Astrocyte (in vitro differentiated cells and primary cell): Measurements from ENCODE around the gene APOC4. TPM values are rescaled to one million over a fixed set of nuclear protein-coding genes. Genes with fewer than 3 reads are reported as not detected.

Source experiments
- DNase-seq: peaks from one replicate; pipeline ENCODE4 v3.0.0-alpha.2; 2010; ENCODE audit warnings: low read depth
- FAIRE-seq: peaks from 2 replicates; lab custom pipeline; 2011; peaks lifted over from hg19 to GRCh38; lab: Jason Lieb, UNC
- H2AFZ ChIP-seq: 2 replicates; pipeline ENCODE4 v1.6.0; 2012; ENCODE audit warnings: low read depth, low read length, inconsistent platforms
- H3K27ac ChIP-seq: 2 replicates; pipeline ENCODE4 v1.5.1; 2011; ENCODE audit warnings: low read depth, low read length, inconsistent platforms
- H3K27me3 ChIP-seq: 2 replicates; pipeline ENCODE4 v1.6.0; 2011; ENCODE audit warnings: low read length, inconsistent platforms; ENCODE audit not compliant: insufficient read depth
- H3K36me3 ChIP-seq: 2 replicates; pipeline ENCODE4 v1.5.1; 2011; ENCODE audit warnings: low read length, inconsistent platforms; ENCODE audit not compliant: insufficient read depth
- H3K4me1 ChIP-seq: 2 replicates; pipeline ENCODE4 v1.5.1; 2011; ENCODE audit warnings: low read length, inconsistent platforms; ENCODE audit not compliant: insufficient read depth
- H3K4me2 ChIP-seq: 2 replicates; pipeline ENCODE4 v1.6.0; 2012; ENCODE audit warnings: low read length, inconsistent platforms
- H3K4me3 ChIP-seq: 2 replicates; pipeline ENCODE4 v1.5.1; 2011; ENCODE audit warnings: low read depth, mild to moderate bottlenecking, low read length, inconsistent platforms; ENCODE audit not compliant: insufficient read depth
- H3K79me2 ChIP-seq: 2 replicates; pipeline ENCODE4 v1.6.0; 2012; ENCODE audit warnings: mild to moderate bottlenecking, low read length, inconsistent platforms; ENCODE audit not compliant: insufficient read depth
- H3K9ac ChIP-seq: 2 replicates; pipeline ENCODE4 v1.6.0; 2012; ENCODE audit warnings: mild to moderate bottlenecking, low read length, inconsistent platforms
- H3K9me3 ChIP-seq: 2 replicates; pipeline ENCODE4 v1.5.1; 2012; ENCODE audit warnings: low read depth, mild to moderate bottlenecking, low read length, inconsistent platforms; ENCODE audit not compliant: insufficient read depth
- H4K20me1 ChIP-seq: 2 replicates; pipeline ENCODE4 v1.6.0; 2012; ENCODE audit warnings: low read length, inconsistent platforms; ENCODE audit not compliant: insufficient read depth
- H3K27ac Mint-ChIP-seq: one replicate; pipeline ENCODE4 v1.8.0; 2021; ENCODE audit warnings: mild to moderate bottlenecking, mixed read lengths; ENCODE audit not compliant: unreplicated experiment
- H3K27me3 Mint-ChIP-seq: one replicate; pipeline ENCODE4 v1.8.0; 2021; ENCODE audit warnings: low read depth, mixed read lengths; ENCODE audit not compliant: unreplicated experiment
- H3K36me3 Mint-ChIP-seq: one replicate; pipeline ENCODE4 v1.8.0; 2021; ENCODE audit warnings: low read depth, mixed read lengths; ENCODE audit not compliant: unreplicated experiment
- H3K4me1 Mint-ChIP-seq: one replicate; pipeline ENCODE4 v1.8.0; 2021; ENCODE audit warnings: low read depth, mixed read lengths; ENCODE audit not compliant: unreplicated experiment
- H3K4me3 Mint-ChIP-seq: one replicate; pipeline ENCODE4 v1.8.0; 2021; ENCODE audit warnings: mild to moderate bottlenecking, moderate library complexity, mixed read lengths; ENCODE audit not compliant: unreplicated experiment
- H3K9me3 Mint-ChIP-seq: one replicate; pipeline ENCODE4 v1.8.0; 2021; ENCODE audit warnings: mild to moderate bottlenecking, mixed read lengths; ENCODE audit not compliant: unreplicated experiment
- CTCF ChIP-seq: IDR thresholded peaks from 2 replicates; pipeline ENCODE4 v1.5.1; 2011; ENCODE audit warnings: low read depth, mild to moderate bottlenecking, inconsistent platforms, low read length, moderate library complexity; ENCODE audit not compliant: insufficient read depth
- EZH2 ChIP-seq: IDR thresholded peaks from 2 replicates; pipeline ENCODE4 v1.6.1; 2012; ENCODE audit warnings: mild to moderate bottlenecking, low read length, inconsistent platforms; ENCODE audit not compliant: insufficient read depth
- total RNA-seq: library from RNA; stranded (reverse); gene quantifications from 2 replicates; pipeline ENCODE4 v1.2.1, GENCODE V29; 2021

APOC4 gene
- total RNA-seq, 1 donor from 2014 or later = not detected

GRCh38 chr19:44957526-44957925 lies 15.5 kb downstream of the APOC4 start:
- H3K4me2 ChIP-seq = peak overlapping the region; percentile 87
- peaks cover 7% of the 10 kb centered on the region for H3K36me3 Mint-ChIP-seq
- peaks cover 65% of the 10 kb centered on the region for H4K20me1 ChIP-seq
- peaks cover 20% of the 10 kb centered on the region for H3K4me1 Mint-ChIP-seq
- peaks cover 10% of the 10 kb centered on the region for H3K4me1 ChIP-seq
- H3K36me3 ChIP-seq = peaks cover 3% of the 10 kb centered on the region
- FAIRE-seq = no peak
- H3K4me3 ChIP-seq = no peak overlapping the region
- H3K27me3 ChIP-seq = no peaks in the 10 kb centered on the region
- H3K9ac ChIP-seq = peak overlapping the region; percentile 93
- H3K27ac Mint-ChIP-seq = no peak overlapping the region
- no peak overlapping the region for H2AFZ ChIP-seq
- no peaks in the 10 kb centered on the region for H3K9me3 Mint-ChIP-seq
- H3K9me3 ChIP-seq = no peaks in the 10 kb centered on the region
- no peaks in the 10 kb centered on the region for H3K27me3 Mint-ChIP-seq
- peaks cover 73% of the 10 kb centered on the region for H3K79me2 ChIP-seq
- H3K27ac ChIP-seq = no peak overlapping the region
- no peak for TF ChIP-seq EZH2
- no peak for TF ChIP-seq CTCF
- peak overlapping the region; percentile 69 for H3K4me3 Mint-ChIP-seq
- DNase-seq = no peak

GRCh38 chr19:44958090-44958489 lies 16.1 kb downstream of the APOC4 start:
- H3K27ac Mint-ChIP-seq = no peak overlapping the region
- peaks cover 3% of the 10 kb centered on the region for H3K36me3 ChIP-seq
- TF ChIP-seq CTCF = no peak
- peaks cover 74% of the 10 kb centered on the region for H3K79me2 ChIP-seq
- peak overlapping the region; percentile 69 for H3K4me3 Mint-ChIP-seq
- DNase-seq (no peak), FAIRE-seq (no peak)
- H4K20me1 ChIP-seq = peaks cover 65% of the 10 kb centered on the region
- no peak overlapping the region for H2AFZ ChIP-seq
- no peak overlapping the region for H3K4me2 ChIP-seq
- peaks cover 10% of the 10 kb centered on the region for H3K4me1 ChIP-seq
- no peak overlapping the region for H3K4me3 ChIP-seq
- H3K9me3 Mint-ChIP-seq = no peaks in the 10 kb centered on the region
- H3K27ac ChIP-seq = no peak overlapping the region
- H3K36me3 Mint-ChIP-seq = peaks cover 8% of the 10 kb centered on the region
- no peaks in the 10 kb centered on the region for H3K27me3 ChIP-seq
- no peaks in the 10 kb centered on the region for H3K9me3 ChIP-seq
- no peaks in the 10 kb centered on the region for H3K27me3 Mint-ChIP-seq
- H3K4me1 Mint-ChIP-seq = peaks cover 20% of the 10 kb centered on the region
- peak overlapping the region; percentile 93 for H3K9ac ChIP-seq

GRCh38 chr19:44959691-44960090 lies 17.7 kb downstream of the APOC4 start:
- H3K27me3 ChIP-seq = no peaks in the 10 kb centered on the region
- peaks cover 77% of the 10 kb centered on the region for H3K79me2 ChIP-seq
- peaks cover 68% of the 10 kb centered on the region for H4K20me1 ChIP-seq
- H3K36me3 ChIP-seq = peaks cover 6% of the 10 kb centered on the region
- peaks cover 10% of the 10 kb centered on the region for H3K4me1 ChIP-seq
- no peak overlapping the region for H3K4me3 ChIP-seq
- H3K27ac ChIP-seq = no peak overlapping the region
- no peak overlapping the region for H2AFZ ChIP-seq
- Mint-ChIP-seq H3K4me3 (peak overlapping the region; percentile 7), H3K36me3 (peaks cover 11% of the 10 kb centered on the region), H3K9me3 (no peaks in the 10 kb centered on the region), H3K4me1 (peaks cover 20% of the 10 kb centered on the region), H3K27me3 (no peaks in the 10 kb centered on the region), H3K27ac (no peak overlapping the region)
- TF ChIP-seq CTCF (no peak), EZH2 (no peak)
- DNase-seq (no peak), FAIRE-seq (no peak)
- H3K4me2 ChIP-seq = no peak overlapping the region
- no peaks in the 10 kb centered on the region for H3K9me3 ChIP-seq
- no peak overlapping the region for H3K9ac ChIP-seq
